Effector memory CD4-positive, alpha-beta T cell (primary cell): ENCODE measurements around the gene EEFSEC.

Experiments
- DNase-seq, 3 donors: peaks; one replicate each; pipeline ENCODE4 v3.0.0-alpha.2; 2020
- H3K27ac ChIP-seq: 2 replicates; pipeline ENCODE4 v1.7.0; 2013; ENCODE audit warnings: mild to moderate bottlenecking, low read length, moderate library complexity; ENCODE audit not compliant: insufficient read depth, poor library complexity, severe bottlenecking
- H3K27me3 ChIP-seq: replicated peaks from 2 replicates; pipeline ENCODE4 v1.7.0; 2013; ENCODE audit warnings: mild to moderate bottlenecking, low read length; ENCODE audit not compliant: insufficient read depth, control insufficient read depth, poor library complexity, severe bottlenecking
- H3K36me3 ChIP-seq: 2 replicates; pipeline ENCODE4 v1.7.0; 2013; ENCODE audit warnings: mild to moderate bottlenecking, low read length, moderate library complexity; ENCODE audit not compliant: control insufficient read depth, insufficient read depth
- H3K4me1 ChIP-seq: 2 replicates; pipeline ENCODE4 v1.7.0; 2013; ENCODE audit warnings: low read length, mild to moderate bottlenecking; ENCODE audit not compliant: control insufficient read depth, insufficient read depth, poor library complexity, severe bottlenecking
- H3K4me3 ChIP-seq: 2 replicates; pipeline ENCODE4 v1.7.0; 2013; ENCODE audit warnings: low read length, low read depth, mild to moderate bottlenecking; ENCODE audit not compliant: insufficient read depth, poor library complexity, severe bottlenecking
- H3K9me3 ChIP-seq: 2 replicates; pipeline ENCODE4 v1.7.0; 2013; ENCODE audit warnings: mild to moderate bottlenecking, low read length, moderate library complexity; ENCODE audit not compliant: control insufficient read depth

EEFSEC gene

DNA sequence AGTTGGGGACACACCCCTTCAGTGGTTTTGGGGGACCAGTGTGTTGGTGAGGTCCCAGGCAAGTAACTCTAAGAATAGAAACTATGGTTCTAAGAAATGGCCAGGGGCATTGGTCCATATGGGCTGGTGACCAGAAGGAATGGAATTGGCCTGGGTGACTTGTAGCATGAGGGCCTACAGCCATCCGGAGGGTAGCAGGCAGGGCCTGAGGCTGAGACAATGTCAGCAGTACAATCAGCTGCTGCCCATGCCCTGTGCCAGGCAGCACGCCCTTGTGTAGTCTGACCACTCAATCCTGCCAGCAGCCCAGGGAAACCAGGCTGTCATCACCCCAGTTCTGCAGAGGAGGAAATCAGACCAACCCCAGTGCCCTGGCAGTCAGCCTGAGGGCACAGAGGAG, 212.9 kb downstream of the EEFSEC start:
- H3K27ac ChIP-seq, result no peak overlapping the region
- no peaks in the 10 kb centered on the region for H3K27me3 ChIP-seq
- H3K9me3 ChIP-seq, result no peaks in the 10 kb centered on the region
- peaks cover 5% of the 10 kb centered on the region for H3K36me3 ChIP-seq
- H3K4me3 ChIP-seq, result no peak overlapping the region
- no peaks in the 10 kb centered on the region for H3K4me1 ChIP-seq
- no peak for DNase-seq

DNA sequence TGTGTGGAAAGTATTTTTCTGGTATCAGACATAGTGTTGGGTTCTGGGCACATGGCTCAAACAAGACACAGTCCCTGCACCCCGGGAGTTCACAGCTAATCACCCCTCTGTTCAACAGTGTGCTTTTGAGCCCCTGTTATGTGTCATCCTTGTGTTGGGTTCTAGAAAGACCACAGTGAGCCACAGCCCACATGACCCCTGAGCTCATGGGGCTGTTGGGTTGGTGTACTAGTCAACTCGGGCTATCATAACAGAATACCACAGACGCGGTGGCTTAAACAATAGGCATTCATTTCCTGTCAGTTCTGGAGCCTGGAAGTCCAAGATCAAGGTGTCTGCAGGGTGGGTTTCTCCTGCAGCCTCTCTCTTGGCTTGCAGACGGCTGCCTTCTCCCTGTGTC, 213.4 kb downstream of the EEFSEC start:
- H3K4me1 ChIP-seq, result no peaks in the 10 kb centered on the region
- DNase-seq, result no peak
- H3K9me3 ChIP-seq, result no peaks in the 10 kb centered on the region
- H3K4me3 ChIP-seq, result no peak overlapping the region
- H3K27me3 ChIP-seq, result no peaks in the 10 kb centered on the region
- H3K36me3 ChIP-seq, result peaks cover 5% of the 10 kb centered on the region
- H3K27ac ChIP-seq, result no peak overlapping the region

DNA sequence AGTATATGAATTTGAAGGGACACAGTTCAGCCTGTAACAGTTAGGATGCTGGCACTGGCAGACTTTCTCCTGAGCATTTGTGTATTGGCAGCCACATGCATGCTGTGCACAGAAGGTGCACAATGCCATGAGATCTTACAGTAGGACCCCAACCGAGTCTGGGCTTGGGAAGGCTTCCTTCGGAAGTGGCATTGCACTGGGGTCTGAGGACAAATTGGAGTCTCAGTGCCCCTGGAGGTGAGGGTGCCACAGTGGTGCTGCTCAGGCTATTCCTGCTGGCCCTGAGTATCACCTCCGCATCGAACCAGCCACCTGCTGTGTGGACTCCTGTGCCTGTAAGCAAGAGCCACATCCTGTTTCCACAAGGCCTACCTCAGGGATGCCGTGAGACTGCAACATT, 213.9 kb downstream of the EEFSEC start:
- Histone ChIP-seq H3K9me3 (no peaks in the 10 kb centered on the region), H3K4me1 (no peaks in the 10 kb centered on the region), H3K27ac (no peak overlapping the region), H3K27me3 (no peaks in the 10 kb centered on the region), H3K4me3 (no peak overlapping the region), H3K36me3 (peaks cover 5% of the 10 kb centered on the region)
- no peak for DNase-seq

DNA sequence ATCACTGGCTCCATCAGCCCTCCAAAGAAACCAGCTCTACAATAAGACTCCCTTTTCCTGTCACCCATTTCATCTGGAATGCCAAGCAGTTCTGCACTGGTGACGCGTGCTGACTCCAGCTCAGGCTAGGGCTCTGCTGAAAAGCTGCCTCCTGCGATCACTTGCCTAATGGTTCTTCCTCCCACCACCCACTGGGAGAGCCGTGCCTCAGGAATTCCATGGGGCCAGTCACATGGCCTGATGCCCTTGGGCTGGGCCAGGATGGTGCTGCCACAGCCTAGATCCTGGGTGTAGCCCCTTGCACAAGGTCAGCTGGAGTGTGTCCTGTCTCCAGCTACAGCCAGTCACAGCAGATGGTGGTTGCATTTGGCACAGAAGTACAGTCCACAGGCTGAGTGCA, 214.5 kb downstream of the EEFSEC start:
- DNase-seq, result no peak

DNA sequence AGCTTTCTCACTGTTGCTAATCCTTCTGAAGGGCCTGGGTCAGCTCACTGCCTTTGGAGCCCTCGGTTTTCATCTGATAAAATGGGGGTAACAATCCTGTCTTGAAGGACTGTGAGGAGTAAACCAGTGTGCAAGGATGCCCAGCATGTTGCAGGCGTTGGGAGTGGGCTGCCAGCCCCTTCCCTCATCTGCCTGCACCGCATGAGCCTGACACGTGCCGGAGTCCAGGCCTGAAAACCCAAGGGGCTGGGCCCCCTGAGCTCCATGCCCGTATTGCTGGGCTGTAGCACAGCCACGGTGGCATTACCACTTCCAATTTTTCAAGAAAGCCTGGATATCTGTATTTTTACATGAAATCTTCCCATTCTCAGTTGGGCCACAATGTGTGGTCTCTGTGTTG, 215.3 kb downstream of the EEFSEC start:
- Histone ChIP-seq H3K4me1 (no peaks in the 10 kb centered on the region), H3K36me3 (peaks cover 9% of the 10 kb centered on the region), H3K9me3 (no peaks in the 10 kb centered on the region), H3K27ac (no peak overlapping the region), H3K27me3 (no peaks in the 10 kb centered on the region), H3K4me3 (no peak overlapping the region)
- DNase-seq, result no peak

More for the DNA sequence above, 214.5 kb downstream of the EEFSEC start:
- H3K27me3 ChIP-seq, result no peaks in the 10 kb centered on the region
- no peak overlapping the region for H3K4me3 ChIP-seq
- H3K4me1 ChIP-seq, result no peaks in the 10 kb centered on the region
- H3K27ac ChIP-seq, result no peak overlapping the region
- no peaks in the 10 kb centered on the region for H3K9me3 ChIP-seq
- peaks cover 5% of the 10 kb centered on the region for H3K36me3 ChIP-seq

DNA sequence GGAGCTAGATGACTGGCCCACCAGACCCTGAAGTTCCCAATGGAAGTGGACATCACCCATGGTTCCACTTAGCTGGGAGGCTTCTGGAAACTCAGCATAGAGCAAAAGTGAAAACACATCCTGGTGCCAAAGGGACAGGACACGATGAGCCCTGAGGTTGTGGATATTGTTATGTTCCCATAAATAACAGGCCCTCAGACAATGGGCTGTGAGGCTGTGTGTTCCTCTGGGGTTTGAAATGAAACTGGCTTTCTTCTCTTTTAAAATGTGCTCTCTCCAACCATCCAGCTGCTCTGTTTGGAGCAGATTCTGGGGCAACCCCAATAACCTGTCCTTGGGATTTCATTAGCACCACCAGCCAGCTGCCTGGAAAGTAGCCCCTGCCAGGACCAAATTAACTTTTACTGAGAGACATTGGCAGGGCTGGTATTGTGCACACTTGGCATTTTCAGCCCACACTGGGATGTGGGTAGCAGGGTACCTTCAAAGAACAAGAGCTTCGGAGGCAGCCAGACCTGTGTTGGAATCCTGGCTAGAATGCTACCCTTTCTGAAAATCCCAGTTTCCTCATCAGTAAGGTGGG, 215.9 kb downstream of the EEFSEC start:
- H3K4me3 ChIP-seq, result no peak overlapping the region
- no peak for DNase-seq
- peaks cover 9% of the 10 kb centered on the region for H3K36me3 ChIP-seq
- no peaks in the 10 kb centered on the region for H3K27me3 ChIP-seq
- no peaks in the 10 kb centered on the region for H3K4me1 ChIP-seq
- no peaks in the 10 kb centered on the region for H3K9me3 ChIP-seq
- no peak overlapping the region for H3K27ac ChIP-seq

DNA sequence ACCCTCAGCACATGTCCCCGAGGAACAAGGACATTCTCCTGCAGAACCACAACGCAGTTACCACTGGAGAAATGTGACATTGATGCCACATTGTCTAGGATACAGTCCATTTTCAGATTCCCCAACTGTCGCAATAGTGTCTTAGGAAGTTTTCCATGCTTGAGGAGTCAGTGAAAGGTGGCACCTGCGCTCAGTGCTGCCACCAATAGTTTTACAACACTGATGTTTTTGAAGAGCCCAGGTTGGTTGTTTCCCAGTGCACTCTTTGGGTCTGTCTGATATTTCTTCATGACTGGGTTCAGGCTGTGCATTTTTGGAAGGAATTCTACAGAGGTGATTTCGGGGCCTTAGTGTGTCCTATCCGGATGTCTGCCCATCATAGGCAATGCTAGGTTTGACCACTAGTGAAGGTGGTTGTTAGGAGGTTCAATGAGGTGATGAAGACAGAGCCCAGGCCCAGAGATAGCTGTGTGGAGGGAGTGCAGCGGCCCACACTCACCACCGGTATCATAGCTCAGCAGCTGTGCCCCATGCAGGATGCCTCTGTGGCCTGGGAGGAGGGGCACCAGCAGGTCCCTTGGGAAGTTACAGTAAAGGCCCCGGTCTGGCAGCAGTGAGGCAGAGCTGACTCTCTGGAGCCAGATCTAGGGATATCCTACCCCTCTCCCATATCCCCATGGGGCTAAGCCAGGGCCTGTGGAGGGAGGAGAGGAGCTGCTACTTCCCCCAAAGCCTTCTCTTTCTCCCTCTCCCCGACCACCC, 216.8 kb downstream of the EEFSEC start:
- Histone ChIP-seq H3K9me3 (no peaks in the 10 kb centered on the region), H3K4me1 (no peaks in the 10 kb centered on the region), H3K36me3 (peaks cover 9% of the 10 kb centered on the region), H3K27ac (no peak overlapping the region), H3K27me3 (no peaks in the 10 kb centered on the region), H3K4me3 (no peak overlapping the region)
- no peak for DNase-seq

DNA sequence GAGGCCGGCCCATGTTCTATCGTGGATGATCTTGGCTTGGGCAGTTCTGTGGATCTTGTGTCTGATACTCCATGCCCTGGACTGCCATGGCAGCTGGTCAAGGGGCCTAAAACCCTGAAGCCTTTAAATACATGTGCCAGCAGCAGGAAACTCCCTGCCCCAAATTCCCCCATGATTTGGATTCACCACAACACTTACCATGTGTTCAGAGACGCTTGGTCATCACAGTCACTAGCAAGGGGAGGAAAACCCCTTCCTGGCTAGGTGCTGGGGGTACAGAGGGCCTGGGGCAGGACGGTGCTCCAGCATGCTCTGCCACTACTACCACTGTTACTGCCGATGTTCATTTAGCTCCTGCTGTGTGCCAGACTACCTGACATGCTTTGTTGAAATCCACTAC, 219.0 kb downstream of the EEFSEC start:
- Histone ChIP-seq H3K36me3 (peaks cover 9% of the 10 kb centered on the region), H3K9me3 (no peaks in the 10 kb centered on the region), H3K4me3 (no peak overlapping the region), H3K27ac (no peak overlapping the region), H3K4me1 (no peaks in the 10 kb centered on the region), H3K27me3 (no peaks in the 10 kb centered on the region)
- no peak for DNase-seq

DNA sequence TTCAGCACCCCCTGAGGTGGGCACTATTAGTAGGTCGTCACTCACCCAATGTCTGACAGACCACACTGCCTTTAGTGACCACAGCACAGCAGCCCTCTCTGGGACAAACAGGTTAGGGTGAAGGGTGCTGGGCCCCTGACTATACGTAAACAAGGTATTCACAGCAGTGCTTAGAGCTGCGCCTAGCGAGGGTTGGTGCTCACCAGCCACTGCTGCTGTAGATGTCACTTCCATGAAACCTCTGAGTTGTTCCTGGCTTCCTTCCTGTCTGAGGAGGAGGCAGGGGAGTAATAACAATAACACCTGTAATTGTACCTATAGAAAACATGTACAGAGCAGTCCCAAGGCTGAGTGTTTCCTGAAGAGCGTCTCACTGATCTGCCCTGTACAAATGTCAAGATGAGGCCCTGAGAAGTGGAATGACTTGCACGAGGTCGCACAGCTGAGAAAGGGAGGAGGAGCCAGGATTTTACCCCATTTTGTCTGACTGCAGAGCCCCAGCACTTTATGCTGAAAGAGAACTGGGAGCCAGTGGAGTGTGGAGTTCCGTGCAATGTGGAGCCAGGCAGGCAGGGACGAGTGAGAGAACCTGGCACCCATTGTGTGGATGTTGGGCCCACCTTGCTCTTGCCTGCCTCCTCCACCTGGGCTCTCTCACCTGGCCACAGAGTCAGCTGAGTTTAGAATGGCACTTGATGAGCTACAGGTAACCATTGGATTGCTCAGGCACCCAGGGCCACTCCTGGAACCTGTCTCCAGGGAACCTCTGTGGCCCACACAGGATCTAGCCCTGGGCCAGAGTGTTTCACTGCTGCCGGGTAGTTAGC, 219.6 kb downstream of the EEFSEC start:
- Histone ChIP-seq H3K36me3 (peaks cover 4% of the 10 kb centered on the region), H3K9me3 (no peaks in the 10 kb centered on the region)

More for the DNA sequence above, 219.6 kb downstream of the EEFSEC start:
- Histone ChIP-seq H3K4me1 (no peaks in the 10 kb centered on the region), H3K27ac (no peak overlapping the region), H3K27me3 (no peaks in the 10 kb centered on the region), H3K4me3 (no peak overlapping the region)
- no peak for DNase-seq
